ENCODE results near the gene ATP6V0E2. TPM values are rescaled to one million over a fixed set of nuclear protein-coding genes. Genes with fewer than 3 reads are reported as not detected.
A peak's percentile ranks its signal among the peaks of the same experiment; 100 is the strongest.

ATP6V0E2 gene
- polyA plus RNA-seq, 5 donors, result 11.0 to 19.8 (median 16.0) TPM

GRCh38 chr7:149860821-149861727, 12.7 kb upstream of the ATP6V0E2 start:
- no peak for DNase-seq

GRCh38 chr7:149861728-149862045, 12.1 kb upstream of the ATP6V0E2 start:
- DNase-seq, result no peak

GRCh38 chr7:149862156-149862555, 11.6 kb upstream of the ATP6V0E2 start:
- DNase-seq, result no peak

GRCh38 chr7:149863500-149863899, 10.3 kb upstream of the ATP6V0E2 start:
- no peak for DNase-seq

- DNase-seq, result no peak
Observed at GRCh38 chr7:149864023-149864422, 9.7 kb upstream of the ATP6V0E2 start.

- no peak for DNase-seq
Observed at GRCh38 chr7:149864751-149865150, 9.0 kb upstream of the ATP6V0E2 start.

- no peak for DNase-seq
Observed at GRCh38 chr7:149865437-149865836, 8.3 kb upstream of the ATP6V0E2 start.

- no peak for DNase-seq
Observed at GRCh38 chr7:149866139-149866778, 7.5 kb upstream of the ATP6V0E2 start.

GRCh38 chr7:149866779-149867447, 6.9 kb upstream of the ATP6V0E2 start:
- peak; percentile 33 to 36 for DNase-seq

GRCh38 chr7:149867762-149868622, 5.8 kb upstream of the ATP6V0E2 start:
- no peak for DNase-seq

GRCh38 chr7:149868623-149869290, 5.0 kb upstream of the ATP6V0E2 start:
- DNase-seq, result no peak

GRCh38 chr7:149869291-149869650, 4.5 kb upstream of the ATP6V0E2 start:
- no peak for DNase-seq

- DNase-seq, result no peak
Observed at GRCh38 chr7:149869867-149870266, 3.9 kb upstream of the ATP6V0E2 start.

- no peak for DNase-seq
Observed at GRCh38 chr7:149870274-149870673, 3.5 kb upstream of the ATP6V0E2 start.

- DNase-seq, result no peak
Observed at GRCh38 chr7:149870701-149871483, 2.9 kb upstream of the ATP6V0E2 start.

- DNase-seq, result no peak
Observed at GRCh38 chr7:149871576-149871975, 2.2 kb upstream of the ATP6V0E2 start.

- DNase-seq, result peak; percentile 65 to 71
Observed at GRCh38 chr7:149872419-149873073, 1.2 kb upstream of the ATP6V0E2 start.

GRCh38 chr7:149873970-149874643, 338 bp downstream of the ATP6V0E2 start:
- DNase-seq, result no peak

GRCh38 chr7:149874644-149875028, 867 bp downstream of the ATP6V0E2 start:
- DNase-seq, result no peak
